ENCODE measurements around the gene PRSS16.
"Not testable (repeated sequence)": the region's sequence is repeated elsewhere in the genome, so short reads cannot be mapped to it uniquely, and the experiment has no call there.

Gene PRSS16

DNA sequence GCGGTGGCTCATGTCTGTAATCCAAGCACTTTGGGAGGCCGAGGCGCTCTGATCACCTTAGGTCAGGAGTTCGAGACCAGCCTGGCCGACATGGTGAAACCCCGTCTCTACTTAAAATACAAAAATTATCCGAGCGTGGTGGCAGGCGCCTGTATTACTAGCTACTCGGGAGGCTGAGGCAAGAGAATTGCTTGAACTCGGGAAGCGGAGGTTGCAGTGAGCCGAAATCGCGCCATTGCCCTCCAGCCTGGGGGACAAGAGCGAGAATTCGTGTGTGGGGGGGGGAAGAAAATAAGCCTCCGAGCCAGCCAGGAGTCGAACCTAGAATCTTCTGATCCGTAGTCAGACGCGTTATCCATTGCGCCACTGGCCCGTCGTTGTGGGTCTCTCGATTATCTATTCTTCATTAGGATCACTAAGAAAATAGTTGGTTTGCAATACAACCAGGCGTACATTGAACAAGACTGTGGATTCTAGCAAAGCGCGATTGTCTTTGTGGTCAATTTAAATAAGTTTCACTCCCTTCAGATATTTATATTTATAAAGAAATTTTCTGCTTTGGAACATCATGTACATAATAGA, 33.9 kb upstream of the PRSS16 start:
- DNase-seq (ENCODE audit: insufficient read length, low spot score), result no peak
- FAIRE-seq, result no peak

DNA sequence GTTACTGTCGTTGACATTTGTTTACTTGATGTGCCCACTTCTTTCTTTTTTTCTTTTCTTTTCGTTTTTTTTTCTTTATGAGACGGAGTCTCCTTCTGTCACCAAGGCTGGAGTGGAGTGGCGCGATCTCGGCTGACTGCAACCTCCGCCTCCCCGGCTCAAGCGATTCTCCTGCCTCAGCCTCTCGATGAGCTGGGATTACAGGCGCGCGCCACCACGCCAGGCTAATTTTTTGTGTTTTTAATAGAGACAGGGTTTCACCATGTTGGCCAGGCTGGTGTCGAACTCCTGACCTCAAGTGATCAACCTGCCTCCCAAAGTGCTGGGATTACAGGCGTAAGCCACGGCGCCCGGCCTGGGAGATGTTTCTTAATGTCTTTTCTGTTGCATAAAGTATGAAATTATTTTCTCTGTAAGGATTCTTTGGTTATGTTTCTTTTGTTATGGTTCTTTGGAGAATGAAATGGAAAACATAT, 33.3 kb upstream of the PRSS16 start:
- TF ChIP-seq, protein P1, sequence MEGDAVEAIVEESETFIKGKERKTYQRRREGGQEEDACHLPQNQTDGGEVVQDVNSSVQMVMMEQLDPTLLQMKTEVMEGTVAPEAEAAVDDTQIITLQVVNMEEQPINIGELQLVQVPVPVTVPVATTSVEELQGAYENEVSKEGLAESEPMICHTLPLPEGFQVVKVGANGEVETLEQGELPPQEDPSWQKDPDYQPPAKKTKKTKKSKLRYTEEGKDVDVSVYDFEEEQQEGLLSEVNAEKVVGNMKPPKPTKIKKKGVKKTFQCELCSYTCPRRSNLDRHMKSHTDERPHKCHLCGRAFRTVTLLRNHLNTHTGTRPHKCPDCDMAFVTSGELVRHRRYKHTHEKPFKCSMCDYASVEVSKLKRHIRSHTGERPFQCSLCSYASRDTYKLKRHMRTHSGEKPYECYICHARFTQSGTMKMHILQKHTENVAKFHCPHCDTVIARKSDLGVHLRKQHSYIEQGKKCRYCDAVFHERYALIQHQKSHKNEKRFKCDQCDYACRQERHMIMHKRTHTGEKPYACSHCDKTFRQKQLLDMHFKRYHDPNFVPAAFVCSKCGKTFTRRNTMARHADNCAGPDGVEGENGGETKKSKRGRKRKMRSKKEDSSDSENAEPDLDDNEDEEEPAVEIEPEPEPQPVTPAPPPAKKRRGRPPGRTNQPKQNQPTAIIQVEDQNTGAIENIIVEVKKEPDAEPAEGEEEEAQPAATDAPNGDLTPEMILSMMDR (IDR thresholded peaks at IDR 0.05; ENCODE audit: insufficient read depth, missing control alignments), result no peak
- DNase-seq (ENCODE audit: insufficient read length, low spot score) (no peak), FAIRE-seq (no peak)

More for the DNA sequence above, 33.9 kb upstream of the PRSS16 start:
- TF ChIP-seq, protein P1 (IDR thresholded peaks at IDR 0.05; ENCODE audit: insufficient read depth, missing control alignments), result no peak

DNA sequence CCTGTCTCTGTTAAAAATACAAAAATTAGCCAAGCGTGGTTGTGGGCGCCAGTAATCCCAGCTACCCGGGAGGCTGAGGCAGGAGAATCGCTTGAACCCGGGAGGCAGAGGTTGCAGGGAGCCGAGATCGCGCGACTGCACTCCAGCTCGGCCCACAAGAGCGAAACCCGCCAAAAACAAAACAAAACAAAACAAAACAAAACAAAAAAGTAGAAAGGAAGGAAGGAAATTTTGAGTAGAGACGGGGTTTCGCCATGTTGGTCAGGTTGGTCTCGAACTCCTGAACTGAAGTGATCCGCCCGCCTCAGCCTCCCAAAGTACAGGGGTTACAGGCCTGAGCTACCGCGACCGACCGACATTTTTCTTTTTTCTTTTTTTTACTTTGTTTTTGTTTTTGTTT, 30.6 kb upstream of the PRSS16 start:
- DNase-seq (ENCODE audit: insufficient read length, low spot score) (no peak), FAIRE-seq (no peak)
- TF ChIP-seq, protein P1 (IDR thresholded peaks at IDR 0.05; ENCODE audit: insufficient read depth, missing control alignments), result no peak

DNA sequence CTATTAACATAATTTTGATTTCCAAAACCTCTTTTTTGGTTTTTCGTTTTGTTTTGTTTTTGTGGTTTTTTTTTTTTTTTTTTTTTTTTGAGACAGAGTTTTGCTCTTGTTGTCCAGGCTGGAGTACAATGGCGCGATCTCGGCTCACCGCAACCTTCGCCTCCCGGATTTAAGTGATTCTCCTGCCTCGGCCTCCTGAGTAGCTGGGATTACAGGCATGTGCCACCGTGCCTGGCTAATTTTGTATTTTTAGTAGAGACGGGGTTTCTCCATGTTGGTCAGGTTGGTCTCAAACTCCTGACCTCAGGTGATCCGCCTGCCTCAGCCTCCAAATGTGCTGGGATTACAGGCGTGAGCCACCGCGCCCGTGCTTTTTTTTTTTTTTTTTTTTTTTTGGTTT, 24.5 kb upstream of the PRSS16 start:
- FAIRE-seq; DNase-seq (ENCODE audit: insufficient read length, low spot score): not testable (repeated sequence)

DNA sequence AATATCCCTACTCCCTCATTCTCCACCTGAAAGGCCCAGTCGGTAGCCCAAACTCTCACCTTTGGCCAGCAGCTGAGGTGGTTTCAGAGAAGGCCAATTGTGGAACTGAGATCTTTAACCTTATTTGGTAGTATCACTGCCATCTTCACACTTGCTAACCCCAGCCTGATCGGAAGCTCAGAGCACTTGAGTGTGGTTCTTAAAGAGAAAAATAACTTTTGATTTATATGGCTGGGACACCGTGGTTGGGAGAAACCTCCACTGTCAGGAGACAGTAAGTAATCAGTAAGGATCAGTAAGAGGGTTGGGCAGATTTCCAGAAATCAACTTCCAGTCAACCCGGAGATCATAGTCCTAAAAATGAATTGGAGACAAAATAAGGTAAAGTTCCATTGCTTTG, 22.8 kb upstream of the PRSS16 start:
- no peak for FAIRE-seq
- TF ChIP-seq, protein P1 (IDR thresholded peaks at IDR 0.05; ENCODE audit: insufficient read depth, missing control alignments), result no peak
- DNase-seq (ENCODE audit: insufficient read length, low spot score), result no peak

DNA sequence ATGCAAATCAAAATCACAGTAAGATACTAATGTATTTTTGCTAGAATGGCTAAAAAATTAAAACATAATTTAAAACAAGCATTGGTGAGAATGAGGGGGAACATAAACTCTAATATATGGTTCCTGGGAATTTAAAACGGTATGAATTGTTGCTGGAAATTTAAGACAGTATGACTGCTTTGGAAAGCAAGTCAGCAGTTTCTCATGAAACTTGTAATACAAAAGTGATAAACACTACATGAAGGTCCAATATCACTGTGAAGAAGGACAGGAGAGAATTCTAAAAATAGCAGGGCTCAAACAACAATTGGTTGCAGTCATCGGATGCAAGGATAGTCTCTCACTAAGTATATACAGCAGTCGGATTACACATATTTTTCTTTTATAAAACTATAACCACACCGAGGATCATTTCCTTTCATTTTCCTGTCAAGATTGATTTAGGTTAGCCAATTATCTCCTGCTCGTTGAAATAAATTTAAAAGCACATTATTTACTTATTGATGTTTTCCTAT, 18.5 kb upstream of the PRSS16 start:
- TF ChIP-seq, protein P1 (IDR thresholded peaks at IDR 0.05; ENCODE audit: insufficient read depth, missing control alignments), result no peak

DNA sequence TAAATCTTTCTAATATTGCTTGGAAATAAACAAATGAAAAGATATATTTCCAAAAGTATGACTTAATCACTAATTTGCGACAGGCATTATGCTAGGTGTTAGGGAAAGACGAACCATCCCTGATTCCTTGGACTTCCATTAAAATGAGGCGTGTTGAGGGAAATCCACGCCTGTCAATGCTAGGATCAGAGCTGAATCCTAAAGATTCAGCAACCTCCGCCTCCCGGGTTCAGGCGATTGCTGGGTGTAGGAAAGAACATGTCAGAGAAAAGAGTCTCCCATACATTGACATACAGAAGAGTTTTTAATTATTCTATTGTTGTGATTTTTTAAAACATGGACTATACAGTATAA, 16.8 kb upstream of the PRSS16 start:
- FAIRE-seq, result no peak
- no peak for DNase-seq (ENCODE audit: insufficient read length, low spot score)
- TF ChIP-seq, protein P1 (IDR thresholded peaks at IDR 0.05; ENCODE audit: insufficient read depth, missing control alignments), result no peak

More for the DNA sequence above, 18.5 kb upstream of the PRSS16 start:
- DNase-seq (ENCODE audit: insufficient read length, low spot score) (no peak), FAIRE-seq (no peak)

Data from D721Med (cell line).